ENCODE data around the gene MAPK8IP1. TPM values are rescaled to one million over a fixed set of nuclear protein-coding genes. Genes with fewer than 3 reads are reported as not detected.

The MAPK8IP1 gene
- total and polyA plus RNA-seq, 2 experiments from 2014 or later: 5.9 to 39.4 TPM

GRCh38 chr11:45902452-45903380 is 17.3 kb downstream of the MAPK8IP1 start:
- Mint-ChIP-seq H3K4me3 (no peak overlapping the region), H3K27ac (no peak overlapping the region), H3K27me3 (ENCODE audit: insufficient read depth, low read depth, poor library complexity) (peaks cover 22% of the 10 kb centered on the region), H3K4me1 (peaks cover 14% of the 10 kb centered on the region), H3K9me3 (no peaks in the 10 kb centered on the region), H3K36me3 (ENCODE audit: low read depth) (peaks cover 19% of the 10 kb centered on the region)
- Histone ChIP-seq H4K20me1 (replicated peaks; ENCODE audit: insufficient read depth) (peaks cover 6% of the 10 kb centered on the region), H3K27me3 (ENCODE audit: insufficient read depth) (peaks cover 3% of the 10 kb centered on the region; the same call in 1 of the 2 replicates), H3K36me3 (ENCODE audit: insufficient read depth) (no peaks in the 10 kb centered on the region), H3K4me2 (no peak overlapping the region), H3K79me2 (replicated peaks; ENCODE audit: insufficient read depth) (no peaks in the 10 kb centered on the region; the same call in 1 of the 2 replicates), H3K4me1 (ENCODE audit: insufficient read depth) (peaks cover 6% of the 10 kb centered on the region; the same call in 1 of the 2 replicates), H3K4me3 (no peak overlapping the region), H3K9me2 (ENCODE audit: insufficient read depth) (no peaks in the 10 kb centered on the region), H2AFZ (no peak overlapping the region), H3K27ac (ENCODE audit: low read depth) (no peak overlapping the region), H3F3A (replicated peaks; ENCODE audit: low read depth) (no peaks in the 10 kb centered on the region)
- DNase-seq (ENCODE audit: low spot score) (no peak), ATAC-seq (no peak)
- TF ChIP-seq POLR2AphosphoS5 (IDR thresholded peaks at IDR 0.05; ENCODE audit: low read depth): no peak
- TF ChIP-seq ZNF462 (CRISPR knock-in tag; IDR thresholded peaks at IDR 0.05): no peak
- TF ChIP-seq EZH2phosphoT487 (IDR thresholded peaks at IDR 0.05; ENCODE audit: unreplicated experiment): no peak
- TF ChIP-seq JUNB (IDR thresholded peaks at IDR 0.05; ENCODE audit: unreplicated experiment): no peak
- no peak for TF ChIP-seq NANOG (IDR thresholded peaks at IDR 0.05; ENCODE audit: borderline replicate concordance)
- TF ChIP-seq ETS1 (IDR thresholded peaks at IDR 0.05): no peak
- no peak for TF ChIP-seq REST (IDR thresholded peaks at IDR 0.05; ENCODE audit: unreplicated experiment)
- no peak for TF ChIP-seq ZNF114 (CRISPR knock-in tag; IDR thresholded peaks at IDR 0.05)
- no peak for TF ChIP-seq CREB1 (CRISPR knock-in tag; IDR thresholded peaks at IDR 0.05; ENCODE audit: low read depth)
- TF ChIP-seq ZNF331 (CRISPR knock-in tag; IDR thresholded peaks at IDR 0.05; ENCODE audit: low read depth): no peak
- no peak for TF ChIP-seq EZH2 (IDR thresholded peaks at IDR 0.05; ENCODE audit: low read depth, unreplicated experiment)
- no peak for TF ChIP-seq STAT1 (IDR thresholded peaks at IDR 0.05; ENCODE audit: unreplicated experiment)
- no peak for TF ChIP-seq CTCF (conservative IDR thresholded peaks at IDR 0.05; ENCODE audit: low read depth in 2 of 2)
